ENCODE measurements around the gene SLC25A23. TPM values are rescaled to one million over a fixed set of nuclear protein-coding genes. Genes with fewer than 3 reads are reported as not detected.

Gene SLC25A23
- polyA plus RNA-seq, 2 of the 4 experiments (the other 2 are of a cell fraction) = 3.3 to 18.2 TPM

DNA sequence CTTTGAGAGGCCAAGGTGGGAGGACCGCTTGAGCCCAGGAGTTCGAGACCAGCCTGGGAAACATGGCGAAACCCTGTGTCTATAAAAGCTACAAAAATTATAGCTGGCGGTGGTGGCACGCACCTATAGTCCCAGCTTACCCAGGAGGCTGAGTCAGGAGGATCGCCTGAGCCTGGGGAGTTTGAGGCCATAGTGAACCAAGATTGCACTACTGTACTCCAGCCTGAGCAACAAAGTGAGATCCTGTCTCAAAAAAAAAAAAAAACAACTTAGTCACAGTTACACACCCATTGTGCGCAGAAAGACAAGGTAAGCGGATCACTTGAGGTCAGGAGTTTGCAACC, 22.7 kb upstream of the SLC25A23 start:
- H3K4me2 ChIP-seq = no peak overlapping the region
- FAIRE-seq (no peak), DNase-seq (ENCODE audit: low read depth in 1 of 2, low spot score in 1 of 2) (no peak), ATAC-seq (no peak)
- 90% methylated on average over 8 of the region's 8 CpGs for WGBS (ENCODE audit: missing lambda C conversion rate)
- no peak overlapping the region for H3K27ac ChIP-seq
- ChIA-PET POLR2A (no interaction called here), CTCF (interaction anchor here (0.6 to 1.9 kb wide), 7 partner anchors 10 to 123 kb away, joined by 3 to 11 read pairs (median 5); no protein-coding TSS in a partner anchor)
- H3K4me3 ChIP-seq = no peak overlapping the region
- no peaks in the 10 kb centered on the region for H3K4me1 ChIP-seq
- no peak for TF ChIP-seq RARB (CRISPR knock-in tag; IDR thresholded peaks at IDR 0.05)
- no peak for TF ChIP-seq NFE2L2 (conservative IDR thresholded peaks at IDR 0.05; ENCODE audit: low read length)
- no peak for TF ChIP-seq RFX5 (IDR thresholded peaks at IDR 0.05)
- no peak for TF ChIP-seq FOSL2 (IDR thresholded peaks at IDR 0.05)
- TF ChIP-seq FOSL2 (CRISPR knock-in tag; IDR thresholded peaks at IDR 0.05) = no peak
- TF ChIP-seq, protein P1, sequence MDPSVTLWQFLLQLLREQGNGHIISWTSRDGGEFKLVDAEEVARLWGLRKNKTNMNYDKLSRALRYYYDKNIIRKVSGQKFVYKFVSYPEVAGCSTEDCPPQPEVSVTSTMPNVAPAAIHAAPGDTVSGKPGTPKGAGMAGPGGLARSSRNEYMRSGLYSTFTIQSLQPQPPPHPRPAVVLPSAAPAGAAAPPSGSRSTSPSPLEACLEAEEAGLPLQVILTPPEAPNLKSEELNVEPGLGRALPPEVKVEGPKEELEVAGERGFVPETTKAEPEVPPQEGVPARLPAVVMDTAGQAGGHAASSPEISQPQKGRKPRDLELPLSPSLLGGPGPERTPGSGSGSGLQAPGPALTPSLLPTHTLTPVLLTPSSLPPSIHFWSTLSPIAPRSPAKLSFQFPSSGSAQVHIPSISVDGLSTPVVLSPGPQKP (IDR thresholded peaks at IDR 0.05; ENCODE audit: low read depth, low read length) = no peak
- no peak for TF ChIP-seq CHD2 (IDR thresholded peaks at IDR 0.05; ENCODE audit: low read length, partially characterized antibody)
- TF ChIP-seq TFCP2L1 (CRISPR knock-in tag; IDR thresholded peaks at IDR 0.05) = no peak
- TF ChIP-seq, protein P2, sequence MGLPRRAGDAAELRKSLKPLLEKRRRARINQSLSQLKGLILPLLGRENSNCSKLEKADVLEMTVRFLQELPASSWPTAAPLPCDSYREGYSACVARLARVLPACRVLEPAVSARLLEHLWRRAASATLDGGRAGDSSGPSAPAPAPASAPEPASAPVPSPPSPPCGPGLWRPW (IDR thresholded peaks at IDR 0.05) = no peak
- TF ChIP-seq RCOR1 (IDR thresholded peaks at IDR 0.05; ENCODE audit: low read depth, low read length) = no peak
- TF ChIP-seq EP300 (IDR thresholded peaks at IDR 0.05) = no peak
- TF ChIP-seq CBX8 (IDR thresholded peaks at IDR 0.05) = no peak
- no peak for TF ChIP-seq POLR2A (IDR thresholded peaks at IDR 0.05; ENCODE audit: low read length)
- no peak for TF ChIP-seq CBX2 (IDR thresholded peaks at IDR 0.05; ENCODE audit: borderline replicate concordance, low read depth)
- TF ChIP-seq SMC3 (IDR thresholded peaks at IDR 0.05) = no peak
- no peak for TF ChIP-seq ZC3H11A (IDR thresholded peaks at IDR 0.05)
- no peak for TF ChIP-seq EHF (CRISPR knock-in tag; IDR thresholded peaks at IDR 0.05)
- H3K9me3 ChIP-seq = no peaks in the 10 kb centered on the region

DNA sequence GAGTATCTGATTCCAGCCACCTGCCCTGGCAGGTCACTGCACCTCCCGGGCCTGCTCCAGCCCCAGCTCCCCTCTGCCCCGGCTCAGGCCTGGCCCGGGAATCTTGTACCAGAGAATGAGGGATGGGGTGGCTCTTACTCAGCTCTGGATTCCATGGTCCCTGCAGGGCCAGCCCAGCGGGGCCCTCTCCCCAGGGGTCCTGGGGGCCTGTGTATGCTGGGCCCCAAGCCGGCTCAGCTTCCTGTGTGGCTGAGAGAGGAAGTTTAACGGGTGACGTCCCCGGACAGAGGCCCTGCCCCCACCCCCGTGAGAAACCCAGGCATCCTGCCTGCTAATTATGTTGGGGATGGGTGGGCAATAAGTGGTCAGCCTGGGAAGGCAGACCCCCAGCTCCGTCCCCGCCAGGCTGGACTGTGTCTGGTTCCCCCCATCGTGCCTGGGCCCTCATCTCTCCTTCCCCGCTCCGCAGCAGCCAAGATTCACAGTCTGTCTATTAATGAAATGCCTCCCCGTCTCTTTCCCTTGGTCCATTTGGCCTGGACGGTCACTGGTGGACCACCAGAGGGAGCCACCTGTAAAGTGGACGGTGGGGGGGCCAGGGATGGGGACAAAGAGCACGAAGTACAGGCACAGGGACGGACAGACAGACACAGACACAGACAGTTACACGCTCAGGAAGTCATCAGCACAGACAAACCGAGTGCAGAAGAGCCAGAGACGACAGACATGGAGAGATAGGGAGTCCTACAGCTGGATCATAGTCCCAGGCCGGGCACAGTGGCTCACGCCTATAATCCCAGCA, 22.1 kb upstream of the SLC25A23 start, which contains the start of gene DENND1C:
DENND1C (minus strand) TSS at position 247 of the 802 bp plus-strand sequence; CDS start at position 155, 92 bp downstream.
- ATAC-seq = peak; percentile 63 to 86
- no peaks in the 10 kb centered on the region for H3K4me1 ChIP-seq
- no peak within 1 kb of the TSS for H3K4me3 ChIP-seq
- no peaks in the 10 kb centered on the region for H3K9me3 ChIP-seq
- no peak for FAIRE-seq
- H3K27ac ChIP-seq = 0 out of 6 replicates have a peak within 1 kb of the TSS, but pooled peaks of 1 of the 2 experiments have one; percentile 13
- WGBS (ENCODE audit: missing lambda C conversion rate) = 30% methylated on average over 17 of the region's 24 CpGs
- ChIA-PET CTCF (interaction anchor here (0.6 to 1.9 kb wide), 11 partner anchors 9 to 165 kb away, joined by 3 to 11 read pairs (median 3); no protein-coding TSS in a partner anchor), POLR2A (no interaction called here)
- peak in 1 of 2 experiments; percentile 41 for DNase-seq (ENCODE audit: low read depth in 1 of 2, low spot score in 1 of 2)
- no peak within 1 kb of the TSS for H3K4me2 ChIP-seq
- TF ChIP-seq EHMT2 (IDR thresholded peaks at IDR 0.05; ENCODE audit: low read depth) (no peak), HEYL (CRISPR knock-in tag; IDR thresholded peaks at IDR 0.05) (no peak), FOXS1 (CRISPR knock-in tag; IDR thresholded peaks at IDR 0.05) (no peak), CHD2 (IDR thresholded peaks at IDR 0.05; ENCODE audit: low read length, partially characterized antibody) (no peak), ZC3H11A (IDR thresholded peaks at IDR 0.05) (no peak), RAD21 (conservative IDR thresholded peaks at IDR 0.05 in 1 of 2, IDR thresholded peaks at IDR 0.05 in 1 of 2) (peak; percentile 33 to 50), ZNF302 (CRISPR knock-in tag; IDR thresholded peaks at IDR 0.05) (no peak), CBX2 (IDR thresholded peaks at IDR 0.05; ENCODE audit: borderline replicate concordance, low read depth) (no peak), HOXB13 (CRISPR knock-in tag; IDR thresholded peaks at IDR 0.05; ENCODE audit: low read depth) (no peak), CEBPB (IDR thresholded peaks at IDR 0.05) (no peak), TP53 (CRISPR knock-in tag; IDR thresholded peaks at IDR 0.05) (no peak), SMC3 (IDR thresholded peaks at IDR 0.05) (peak; percentile 52), KDM1A (IDR thresholded peaks at IDR 0.05; ENCODE audit: low read depth) (no peak), EHF (CRISPR knock-in tag; IDR thresholded peaks at IDR 0.05) (no peak), TFCP2L1 (CRISPR knock-in tag; IDR thresholded peaks at IDR 0.05) (no peak)
- TF ChIP-seq, protein P3, sequence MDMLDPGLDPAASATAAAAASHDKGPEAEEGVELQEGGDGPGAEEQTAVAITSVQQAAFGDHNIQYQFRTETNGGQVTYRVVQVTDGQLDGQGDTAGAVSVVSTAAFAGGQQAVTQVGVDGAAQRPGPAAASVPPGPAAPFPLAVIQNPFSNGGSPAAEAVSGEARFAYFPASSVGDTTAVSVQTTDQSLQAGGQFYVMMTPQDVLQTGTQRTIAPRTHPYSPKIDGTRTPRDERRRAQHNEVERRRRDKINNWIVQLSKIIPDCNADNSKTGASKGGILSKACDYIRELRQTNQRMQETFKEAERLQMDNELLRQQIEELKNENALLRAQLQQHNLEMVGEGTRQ (IDR thresholded peaks at IDR 0.05) = no peak
- TF ChIP-seq, protein P4, sequence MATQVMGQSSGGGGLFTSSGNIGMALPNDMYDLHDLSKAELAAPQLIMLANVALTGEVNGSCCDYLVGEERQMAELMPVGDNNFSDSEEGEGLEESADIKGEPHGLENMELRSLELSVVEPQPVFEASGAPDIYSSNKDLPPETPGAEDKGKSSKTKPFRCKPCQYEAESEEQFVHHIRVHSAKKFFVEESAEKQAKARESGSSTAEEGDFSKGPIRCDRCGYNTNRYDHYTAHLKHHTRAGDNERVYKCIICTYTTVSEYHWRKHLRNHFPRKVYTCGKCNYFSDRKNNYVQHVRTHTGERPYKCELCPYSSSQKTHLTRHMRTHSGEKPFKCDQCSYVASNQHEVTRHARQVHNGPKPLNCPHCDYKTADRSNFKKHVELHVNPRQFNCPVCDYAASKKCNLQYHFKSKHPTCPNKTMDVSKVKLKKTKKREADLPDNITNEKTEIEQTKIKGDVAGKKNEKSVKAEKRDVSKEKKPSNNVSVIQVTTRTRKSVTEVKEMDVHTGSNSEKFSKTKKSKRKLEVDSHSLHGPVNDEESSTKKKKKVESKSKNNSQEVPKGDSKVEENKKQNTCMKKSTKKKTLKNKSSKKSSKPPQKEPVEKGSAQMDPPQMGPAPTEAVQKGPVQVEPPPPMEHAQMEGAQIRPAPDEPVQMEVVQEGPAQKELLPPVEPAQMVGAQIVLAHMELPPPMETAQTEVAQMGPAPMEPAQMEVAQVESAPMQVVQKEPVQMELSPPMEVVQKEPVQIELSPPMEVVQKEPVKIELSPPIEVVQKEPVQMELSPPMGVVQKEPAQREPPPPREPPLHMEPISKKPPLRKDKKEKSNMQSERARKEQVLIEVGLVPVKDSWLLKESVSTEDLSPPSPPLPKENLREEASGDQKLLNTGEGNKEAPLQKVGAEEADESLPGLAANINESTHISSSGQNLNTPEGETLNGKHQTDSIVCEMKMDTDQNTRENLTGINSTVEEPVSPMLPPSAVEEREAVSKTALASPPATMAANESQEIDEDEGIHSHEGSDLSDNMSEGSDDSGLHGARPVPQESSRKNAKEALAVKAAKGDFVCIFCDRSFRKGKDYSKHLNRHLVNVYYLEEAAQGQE (IDR thresholded peaks at IDR 0.05) = no peak
- TF ChIP-seq, protein P2 (IDR thresholded peaks at IDR 0.05) = no peak
- TF ChIP-seq, protein P5, sequence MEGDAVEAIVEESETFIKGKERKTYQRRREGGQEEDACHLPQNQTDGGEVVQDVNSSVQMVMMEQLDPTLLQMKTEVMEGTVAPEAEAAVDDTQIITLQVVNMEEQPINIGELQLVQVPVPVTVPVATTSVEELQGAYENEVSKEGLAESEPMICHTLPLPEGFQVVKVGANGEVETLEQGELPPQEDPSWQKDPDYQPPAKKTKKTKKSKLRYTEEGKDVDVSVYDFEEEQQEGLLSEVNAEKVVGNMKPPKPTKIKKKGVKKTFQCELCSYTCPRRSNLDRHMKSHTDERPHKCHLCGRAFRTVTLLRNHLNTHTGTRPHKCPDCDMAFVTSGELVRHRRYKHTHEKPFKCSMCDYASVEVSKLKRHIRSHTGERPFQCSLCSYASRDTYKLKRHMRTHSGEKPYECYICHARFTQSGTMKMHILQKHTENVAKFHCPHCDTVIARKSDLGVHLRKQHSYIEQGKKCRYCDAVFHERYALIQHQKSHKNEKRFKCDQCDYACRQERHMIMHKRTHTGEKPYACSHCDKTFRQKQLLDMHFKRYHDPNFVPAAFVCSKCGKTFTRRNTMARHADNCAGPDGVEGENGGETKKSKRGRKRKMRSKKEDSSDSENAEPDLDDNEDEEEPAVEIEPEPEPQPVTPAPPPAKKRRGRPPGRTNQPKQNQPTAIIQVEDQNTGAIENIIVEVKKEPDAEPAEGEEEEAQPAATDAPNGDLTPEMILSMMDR (IDR thresholded peaks at IDR 0.05) = peak; percentile 38; the same call in 2 of the 3 replicates
